HG03442 (cell line): Measurements from ENCODE around the gene SELP.
"Not testable (repeated sequence)": the region's sequence is repeated elsewhere in the genome, so short reads cannot be mapped to it uniquely, and the experiment has no call there.

Experiments
- ATAC-seq: cut with Tn5 transposase; IDR thresholded peaks from one replicate; pipeline ENCODE4 v1.9.1; 2021; ENCODE audit warnings: mild to moderate bottlenecking, moderate library complexity; ENCODE audit not compliant: unreplicated experiment

The SELP gene

DNA sequence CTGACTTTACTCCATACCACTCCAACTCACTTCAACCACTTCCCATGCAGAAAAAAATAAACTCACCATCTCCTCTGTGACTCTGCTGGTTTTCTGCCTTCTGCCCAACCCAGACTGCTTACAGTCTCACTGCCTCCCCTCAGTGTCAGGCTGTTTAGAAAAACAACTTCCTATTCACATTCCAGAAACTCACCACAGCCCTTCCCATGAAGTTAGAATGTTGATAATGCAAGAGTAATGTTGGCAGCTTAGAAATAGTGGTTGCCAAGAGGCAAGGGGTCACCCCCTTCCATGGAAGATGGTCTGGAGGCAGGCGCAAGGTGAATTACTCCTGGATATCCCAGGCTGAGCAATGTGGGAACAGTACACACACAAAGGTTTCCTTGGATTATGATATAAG lies at the start of gene SELP:
TSS of gene SELP (minus strand) at position 119 of the 400 bp plus-strand sequence. CDS start at position 69, 50 bp downstream.
- no peak for ATAC-seq

DNA sequence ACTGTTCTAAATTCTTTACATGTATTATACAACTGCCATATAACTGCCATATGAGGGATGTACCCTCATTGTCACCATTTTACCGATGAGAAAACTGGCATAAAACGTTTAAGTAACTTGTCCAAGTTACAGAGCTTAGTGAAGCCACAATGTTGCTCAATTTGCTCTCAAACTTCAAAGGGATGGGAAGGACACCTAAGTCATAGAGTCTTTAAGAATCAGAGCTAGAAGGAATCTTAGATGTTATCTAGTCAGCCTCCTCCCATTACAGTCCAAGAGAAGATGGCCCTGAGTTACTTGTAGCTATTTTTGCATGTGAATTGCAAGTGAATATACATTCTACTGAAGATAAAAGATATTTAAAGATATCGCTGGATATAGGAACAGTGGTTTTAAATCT lies 49.8 kb upstream of the SELP start:
- no peak for ATAC-seq

DNA sequence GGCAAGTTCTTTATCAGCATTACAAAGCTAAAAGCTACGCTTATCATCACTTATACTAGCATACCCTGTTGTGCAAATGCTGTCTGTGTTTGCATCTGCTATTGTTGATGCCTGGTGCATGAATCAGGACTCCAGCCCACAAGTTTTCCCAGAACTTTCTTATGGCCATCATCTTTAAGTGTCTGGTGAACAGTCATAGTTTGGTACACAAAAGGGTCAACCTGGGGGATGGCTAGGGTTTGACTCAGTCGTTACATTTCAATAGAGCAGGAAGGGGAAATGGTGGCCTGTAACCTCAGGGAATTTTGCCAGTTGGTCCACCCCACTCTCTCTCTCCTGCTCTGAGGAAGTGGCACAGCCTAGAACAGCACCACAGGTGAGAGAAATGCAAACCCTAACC lies 46.1 kb upstream of the SELP start:
- ATAC-seq, result no peak

DNA sequence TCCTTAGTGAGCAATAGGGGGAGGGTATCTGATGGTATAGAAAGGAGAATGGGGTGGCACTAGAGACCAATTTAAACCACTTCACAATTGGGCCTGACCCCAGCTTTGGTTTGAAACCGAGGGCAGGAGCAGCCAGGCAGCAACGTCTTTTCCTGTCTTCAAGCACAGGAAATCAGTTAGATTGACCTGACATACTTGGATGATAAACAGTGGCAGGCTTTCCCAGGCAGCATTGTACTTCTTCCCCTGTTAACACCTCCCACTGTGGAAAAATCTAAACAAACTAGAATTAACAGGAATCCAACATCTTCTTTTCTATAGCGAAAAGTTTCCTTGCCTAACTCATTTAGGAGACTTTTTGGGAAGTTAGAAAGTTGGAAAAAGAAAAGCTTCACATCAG lies 40.9 kb upstream of the SELP start:
- no peak for ATAC-seq

- ATAC-seq, result not testable (repeated sequence)
Observed at GRCh38 chr1:169670244-169670643, 40.3 kb upstream of the SELP start.

DNA sequence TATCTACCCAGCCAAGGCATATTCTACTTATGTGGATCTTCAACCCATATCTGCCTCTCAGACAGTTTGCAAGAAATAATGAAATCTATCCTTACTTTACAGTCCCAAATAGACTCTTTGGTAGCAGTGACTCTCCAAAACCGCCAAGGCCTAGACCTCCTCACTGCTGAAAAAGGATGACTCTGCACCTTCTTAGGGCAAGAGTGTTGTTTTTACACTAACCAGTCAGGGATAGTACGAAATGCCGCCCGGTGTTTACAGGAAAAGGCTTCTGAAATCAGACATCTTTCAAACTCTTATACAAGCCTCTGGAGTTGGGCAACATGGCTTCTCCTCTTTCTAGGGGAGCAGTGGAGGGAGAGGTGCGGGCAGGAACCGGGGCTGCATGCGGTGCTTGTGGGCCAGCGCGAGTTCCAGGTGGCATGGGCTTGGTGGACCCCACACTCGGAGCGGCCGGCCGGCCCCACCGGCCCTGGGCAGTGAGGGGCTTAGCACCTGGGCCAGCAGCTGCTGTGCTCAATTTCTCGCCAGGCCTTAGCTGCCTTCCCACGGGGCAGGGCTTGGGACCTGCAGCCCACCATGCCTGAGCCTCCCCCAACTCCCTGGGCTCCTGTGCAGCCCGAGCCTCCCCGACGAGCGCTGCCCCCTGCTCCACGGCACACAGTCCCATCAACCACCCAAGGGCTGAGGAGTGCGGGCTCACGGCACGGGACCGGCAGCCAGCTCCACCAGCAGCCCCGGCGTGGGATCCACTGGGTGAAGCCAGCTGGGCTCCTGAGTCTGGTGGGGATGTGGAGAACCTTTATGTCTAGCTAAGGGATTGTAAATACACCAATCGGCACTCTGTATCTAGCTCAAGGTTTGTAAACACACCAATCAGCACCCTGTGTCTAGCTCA lies 38.0 kb upstream of the SELP start:
- ATAC-seq, result not testable (repeated sequence)

DNA sequence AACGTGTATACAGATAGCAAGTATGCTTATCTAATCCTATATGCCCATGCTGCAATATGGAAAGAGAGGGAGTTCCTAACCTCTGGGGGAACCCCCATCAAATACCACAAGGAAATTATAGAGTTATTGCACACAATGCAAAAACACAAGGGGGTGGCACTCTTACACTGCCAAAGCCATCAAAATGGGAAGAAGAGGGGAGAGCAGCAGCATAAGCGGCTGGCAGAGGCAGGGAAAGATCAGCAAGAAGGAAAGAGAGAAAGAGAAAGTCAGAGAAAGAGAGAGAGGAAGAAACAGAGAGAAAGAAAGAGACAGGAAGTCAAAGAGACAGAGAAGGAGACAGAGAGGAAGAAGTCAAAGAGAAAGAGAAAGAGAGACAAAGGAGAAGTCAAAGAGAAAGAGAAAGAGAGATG lies 37.3 kb upstream of the SELP start:
- not testable (repeated sequence) for ATAC-seq

GRCh38 chr1:169662680-169663079 lies 32.8 kb upstream of the SELP start:
- ATAC-seq, result not testable (repeated sequence)

DNA sequence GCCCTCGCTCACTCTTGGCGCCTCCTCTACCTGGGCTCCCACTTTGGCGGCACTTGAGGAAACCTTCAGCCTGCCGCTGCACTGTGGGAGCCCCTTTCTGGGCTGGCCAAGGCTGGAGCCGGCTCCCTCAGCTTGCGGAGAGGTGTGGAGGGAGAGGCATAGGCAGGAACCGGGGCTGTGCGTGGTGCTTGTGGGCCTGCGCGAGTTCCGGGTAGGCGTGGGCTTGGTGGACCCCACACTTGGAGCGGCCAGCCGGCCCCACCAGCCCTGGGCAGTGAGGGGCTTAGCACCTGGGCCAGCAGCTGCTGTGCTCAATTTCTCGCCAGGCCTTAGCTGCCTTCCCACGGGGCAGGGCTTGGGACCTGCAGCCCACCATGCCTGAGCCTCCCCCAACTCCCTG lies 31.1 kb upstream of the SELP start:
- ATAC-seq, result not testable (repeated sequence)

DNA sequence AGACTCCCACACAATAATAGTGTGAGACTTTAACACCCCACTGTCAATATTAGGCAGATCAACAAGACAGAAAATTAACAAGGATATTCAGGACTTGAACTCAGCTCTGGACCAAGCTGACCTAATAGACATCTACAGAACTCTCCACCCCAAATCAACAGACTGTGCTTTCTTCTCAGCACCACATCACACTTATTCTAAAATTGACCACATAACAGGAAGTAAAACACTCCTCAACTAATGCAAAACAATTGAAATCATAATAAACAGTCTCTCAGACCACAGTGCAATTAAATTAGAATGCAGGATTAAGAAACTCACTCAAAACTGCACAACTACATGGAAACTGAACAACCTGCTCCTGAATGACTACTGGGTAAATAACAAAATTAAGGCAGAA lies 28.9 kb upstream of the SELP start:
- ATAC-seq, result not testable (repeated sequence)

- ATAC-seq, result no peak
Observed at GRCh38 chr1:169653873-169654272, 23.9 kb upstream of the SELP start.

DNA sequence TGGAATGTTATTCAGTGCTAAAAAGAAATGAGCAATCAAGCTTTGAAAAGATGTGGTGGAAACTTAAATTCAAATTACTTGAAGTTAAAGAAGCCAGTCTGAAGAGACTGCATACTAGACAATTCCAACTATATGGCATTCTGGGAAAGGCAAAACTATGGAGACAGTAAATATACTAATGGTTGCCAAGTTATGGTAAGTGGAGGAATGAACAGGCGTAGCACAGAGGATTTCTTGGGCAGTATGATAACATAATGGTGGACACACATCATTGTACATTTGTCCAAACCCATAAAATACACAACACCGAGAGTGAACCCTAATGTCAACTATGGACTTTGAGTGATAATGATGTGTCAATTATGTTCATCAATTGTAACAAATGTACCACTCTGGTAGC lies 21.1 kb upstream of the SELP start:
- no peak for ATAC-seq

- ATAC-seq, result no peak
Observed at GRCh38 chr1:169650551-169650950, 20.6 kb upstream of the SELP start.

DNA sequence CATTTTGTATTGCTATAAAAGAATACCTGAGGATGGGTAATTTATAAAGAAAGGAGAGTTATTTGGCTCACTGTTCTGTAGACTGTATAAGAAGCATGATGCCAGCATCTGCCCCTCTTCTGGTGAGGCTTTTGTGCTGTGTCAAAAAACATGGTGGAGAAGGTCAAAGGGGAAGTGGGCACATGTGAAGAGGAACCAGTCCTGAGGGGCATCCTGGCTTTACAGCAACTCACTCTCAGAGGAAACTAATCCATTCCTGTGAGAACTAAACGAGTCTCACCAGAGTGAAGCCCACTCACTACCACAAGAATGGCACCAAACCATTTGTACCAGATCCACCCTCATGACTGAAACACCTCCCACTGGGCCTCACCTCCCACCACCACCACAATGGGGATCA lies 18.8 kb upstream of the SELP start:
- ATAC-seq, result no peak

DNA sequence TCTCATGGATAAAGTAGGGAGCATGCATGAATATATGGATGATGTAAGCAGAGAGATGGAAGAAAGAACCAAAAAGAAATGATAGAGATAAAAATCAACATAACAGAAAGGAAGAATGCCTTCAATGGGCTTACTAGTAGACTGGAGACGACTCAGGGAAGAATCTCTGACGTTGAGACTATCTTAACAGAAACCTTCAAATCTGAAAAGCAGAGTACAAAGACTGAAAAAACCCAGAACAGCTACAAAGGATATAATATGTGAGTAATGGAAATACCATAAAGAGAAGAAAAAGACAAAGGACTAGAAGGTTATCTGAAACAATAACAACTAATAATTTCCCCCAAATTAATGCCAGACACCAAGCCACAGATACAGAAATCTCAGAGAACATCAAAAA lies 18.3 kb upstream of the SELP start:
- no peak for ATAC-seq

- ATAC-seq, result no peak
Observed at GRCh38 chr1:169647512-169647911, 17.6 kb upstream of the SELP start.

DNA sequence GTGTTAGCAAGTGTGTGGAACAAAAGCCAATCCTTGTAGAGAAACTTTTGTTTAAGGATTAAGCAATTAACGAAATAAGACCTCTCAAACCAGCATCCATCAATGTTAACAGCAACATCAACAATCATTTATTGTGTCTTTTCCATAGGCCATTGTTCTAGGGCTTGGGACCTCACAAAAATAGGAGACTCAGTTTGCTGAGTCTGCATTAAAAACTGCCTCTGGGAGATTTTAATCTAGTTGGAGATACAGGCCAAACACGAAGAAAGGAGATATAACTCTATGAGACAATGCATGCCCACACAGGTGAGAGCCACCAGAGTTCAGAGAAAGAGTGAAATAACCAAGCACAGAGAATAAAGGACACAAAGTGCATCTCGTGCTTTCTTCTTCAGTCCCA lies 14.4 kb upstream of the SELP start:
- ATAC-seq, result no peak

DNA sequence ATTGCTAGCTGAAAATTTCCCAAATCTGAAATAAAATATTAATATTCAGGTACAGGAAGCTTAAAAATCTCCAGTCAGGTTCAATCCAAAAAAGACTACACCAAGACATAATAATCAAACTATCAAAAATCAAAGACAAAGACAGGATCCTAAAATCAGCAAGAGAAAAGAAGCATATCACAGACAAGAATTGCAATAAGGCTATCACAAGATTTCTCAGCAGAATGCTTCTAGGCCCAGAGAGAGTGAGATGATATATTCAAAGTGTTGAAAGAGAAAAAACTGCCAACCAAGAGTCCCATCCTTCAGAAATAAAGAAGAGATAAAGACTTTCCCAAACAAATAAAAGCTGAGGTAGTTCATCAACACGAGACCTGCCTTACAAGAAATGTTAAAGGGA lies 5.0 kb upstream of the SELP start:
- no peak for ATAC-seq

- no peak for ATAC-seq
Observed at GRCh38 chr1:169634145-169634544, 4.2 kb upstream of the SELP start.

DNA sequence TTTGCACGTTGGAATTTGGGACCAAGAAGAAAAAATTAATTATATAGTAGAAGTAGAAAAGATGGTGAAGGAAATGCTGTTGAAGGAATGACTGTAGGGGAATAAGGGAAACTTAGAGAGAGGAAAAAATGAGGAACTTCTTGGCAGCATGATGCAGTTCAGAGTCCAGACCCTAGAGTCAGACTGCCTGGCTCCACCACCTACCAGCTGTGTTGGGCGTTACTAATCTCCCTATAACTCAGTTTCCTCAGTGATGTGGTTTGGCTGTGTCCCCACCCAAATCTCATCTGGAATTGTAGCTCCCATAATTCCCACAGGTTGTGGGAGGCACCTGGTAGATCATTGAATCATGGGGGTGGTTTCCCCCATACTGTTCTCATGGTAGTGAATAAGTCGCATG lies 1.3 kb upstream of the SELP start:
- ATAC-seq, result no peak

GRCh38 chr1:169624912-169625311 lies 5.0 kb downstream of the SELP start:
- ATAC-seq, result no peak

DNA sequence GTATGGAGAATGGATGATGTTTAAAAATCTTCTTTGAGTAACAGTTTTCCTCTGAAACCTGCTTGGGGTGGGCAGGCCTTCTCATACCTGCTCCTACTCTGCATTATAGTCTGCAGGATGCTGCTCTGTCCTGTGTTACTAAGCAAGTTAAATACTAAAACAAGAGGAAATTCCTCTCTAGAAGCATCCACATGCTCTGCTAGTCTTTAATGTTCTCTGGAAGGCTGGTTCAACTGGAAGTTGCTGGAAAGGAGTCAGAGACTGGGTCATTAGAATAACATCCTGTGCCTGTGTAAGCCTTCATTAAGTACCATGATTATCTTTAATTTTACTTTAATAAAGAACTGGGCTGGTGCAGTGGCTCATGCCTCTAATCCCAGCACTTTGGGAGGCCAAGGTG lies 5.8 kb downstream of the SELP start:
- no peak for ATAC-seq
